Omental fat pad (tissue), 4 donors: Measurements from ENCODE around the gene CAPN1. TPM values are rescaled to one million over a fixed set of nuclear protein-coding genes. Genes with fewer than 3 reads are reported as not detected.

Experiments
- ATAC-seq: fragments of 150-250 bp; one replicate; pipeline ENCODE4 v1.9.1; 2016; ENCODE audit warnings: mild to moderate bottlenecking, moderate library complexity; ENCODE audit not compliant: low FRiP score
- DNase-seq: peaks from one replicate; pipeline ENCODE4 v3.0.0-alpha.2; 2019; ENCODE audit warnings: low spot score
- total RNA-seq, 4 donors: library from RNA; depleted of rRNA; stranded (reverse); fragments of >200 nt; gene quantifications; one replicate each; pipeline ENCODE4 v1.1.0, GENCODE V29; 2016
- TF ChIP-seq, protein P1 (sequence below), 3 donors: fragments of 450-650 bp; IDR thresholded peaks; one replicate each; pipeline ENCODE4 v1.5.1; 2016 to 2017; ENCODE audit warnings: antibody characterized with exemption in 3 of 3, mild to moderate bottlenecking in 3 of 3, moderate library complexity in 2 of 3

The CAPN1 gene
- total RNA-seq, 4 donors from 2014 or later, result 72.8 to 109 (median 92.9) TPM

GRCh38 chr11:65213322-65214211, 31.8 kb downstream of the CAPN1 start:
- ATAC-seq, result no peak
- TF ChIP-seq, protein P1, sequence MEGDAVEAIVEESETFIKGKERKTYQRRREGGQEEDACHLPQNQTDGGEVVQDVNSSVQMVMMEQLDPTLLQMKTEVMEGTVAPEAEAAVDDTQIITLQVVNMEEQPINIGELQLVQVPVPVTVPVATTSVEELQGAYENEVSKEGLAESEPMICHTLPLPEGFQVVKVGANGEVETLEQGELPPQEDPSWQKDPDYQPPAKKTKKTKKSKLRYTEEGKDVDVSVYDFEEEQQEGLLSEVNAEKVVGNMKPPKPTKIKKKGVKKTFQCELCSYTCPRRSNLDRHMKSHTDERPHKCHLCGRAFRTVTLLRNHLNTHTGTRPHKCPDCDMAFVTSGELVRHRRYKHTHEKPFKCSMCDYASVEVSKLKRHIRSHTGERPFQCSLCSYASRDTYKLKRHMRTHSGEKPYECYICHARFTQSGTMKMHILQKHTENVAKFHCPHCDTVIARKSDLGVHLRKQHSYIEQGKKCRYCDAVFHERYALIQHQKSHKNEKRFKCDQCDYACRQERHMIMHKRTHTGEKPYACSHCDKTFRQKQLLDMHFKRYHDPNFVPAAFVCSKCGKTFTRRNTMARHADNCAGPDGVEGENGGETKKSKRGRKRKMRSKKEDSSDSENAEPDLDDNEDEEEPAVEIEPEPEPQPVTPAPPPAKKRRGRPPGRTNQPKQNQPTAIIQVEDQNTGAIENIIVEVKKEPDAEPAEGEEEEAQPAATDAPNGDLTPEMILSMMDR (IDR thresholded peaks at IDR 0.05), result no peak
- DNase-seq, result no peak

GRCh38 chr11:65214212-65214845, 32.6 kb downstream of the CAPN1 start:
- no peak for ATAC-seq

GRCh38 chr11:65215441-65216076, 33.8 kb downstream of the CAPN1 start:
- TF ChIP-seq, protein P1 (IDR thresholded peaks at IDR 0.05), result no peak
- peak; percentile 42 for DNase-seq
- no peak for ATAC-seq

More at GRCh38 chr11:65214212-65214845, 32.6 kb downstream of the CAPN1 start:
- DNase-seq, result no peak
- TF ChIP-seq, protein P1 (IDR thresholded peaks at IDR 0.05), result no peak

GRCh38 chr11:65216830-65217229, 35.1 kb downstream of the CAPN1 start:
- DNase-seq (no peak), ATAC-seq (no peak)
- TF ChIP-seq, protein P1 (IDR thresholded peaks at IDR 0.05), result no peak

GRCh38 chr11:65217441-65218423, 36.0 kb downstream of the CAPN1 start:
- no peak for ATAC-seq
- no peak for DNase-seq
- TF ChIP-seq, protein P1 (IDR thresholded peaks at IDR 0.05), result no peak

DNA sequence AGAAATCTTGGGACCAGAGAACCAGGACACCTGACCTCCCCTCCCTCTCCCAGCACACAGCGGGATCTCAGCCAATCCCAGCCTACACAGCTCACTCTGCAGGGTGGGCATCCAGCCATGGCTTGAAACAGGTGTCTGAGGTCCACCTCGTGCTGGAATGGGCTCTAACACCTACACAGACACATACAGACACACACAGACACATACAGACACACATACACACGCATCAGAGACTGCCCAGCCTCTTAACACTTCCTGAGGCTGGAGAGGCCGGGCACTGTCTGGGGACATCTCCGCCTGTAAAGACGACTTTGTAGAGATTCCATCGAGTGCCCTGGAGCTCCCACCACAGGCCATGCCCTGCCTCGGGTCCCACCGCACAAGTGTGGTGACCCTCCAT, 36.7 kb downstream of the CAPN1 start:
- ATAC-seq (no peak), DNase-seq (no peak)
- TF ChIP-seq, protein P1 (IDR thresholded peaks at IDR 0.05), result no peak
